H1 (cell line): ENCODE results near the gene KRT13. TPM values are rescaled to one million over a fixed set of nuclear protein-coding genes. Genes with fewer than 3 reads are reported as not detected.

ENCODE experiments used
- CTCF ChIA-PET: fragments of 300-600 bp; sonication (Branson Sonifier 250); formaldehyde crosslinking; loops from one replicate; lab custom pipeline; 2021; ENCODE audit not compliant: partially characterized antibody; lab: Charles Lee
- POLR2A ChIA-PET: fragments of 300-600 bp; sonication (Branson Sonifier 250); formaldehyde crosslinking; loops from one replicate; lab custom pipeline; 2021; ENCODE audit warnings: inconsistent platforms; ENCODE audit not compliant: partially characterized antibody; lab: Charles Lee
- DNase-seq, 2 experiments: peaks; one replicate each; pipeline versions ENCODE4 v3.0.0 to v3.0.0-alpha.2; 2010 to 2022; ENCODE audit warnings: low spot score in 2 of 2, low read depth in 1 of 2, mixed read lengths in 1 of 2
- FAIRE-seq: peaks from 2 replicates; lab custom pipeline; 2011; peaks lifted over from hg19 to GRCh38; lab: Jason Lieb, UNC
- H2AFZ ChIP-seq: 2 replicates; pipeline ENCODE4 v1.8.1; 2012; ENCODE audit warnings: low read length, inconsistent platforms
- H2AK5ac ChIP-seq: 2 replicates; pipeline ENCODE4 v1.6.1; 2013; ENCODE audit warnings: low read depth, low read length
- H2BK120ac ChIP-seq: replicated peaks from 2 replicates; pipeline ENCODE3; 2013; ENCODE audit warnings: low read depth, low read length, inconsistent platforms
- H2BK12ac ChIP-seq: 2 replicates; pipeline ENCODE4 v1.6.1; 2013; ENCODE audit warnings: low read depth, low read length
- H2BK15ac ChIP-seq: 2 replicates; pipeline ENCODE4 v1.6.1; 2013; ENCODE audit warnings: low read length
- H2BK20ac ChIP-seq: 2 replicates; pipeline ENCODE4 v1.6.1; 2013; ENCODE audit warnings: low read length
- H2BK5ac ChIP-seq: 2 replicates; pipeline ENCODE4 v1.6.1; 2013; ENCODE audit warnings: low read depth, low read length
- H3K14ac ChIP-seq: 2 replicates; pipeline ENCODE4 v1.6.1; 2013; ENCODE audit warnings: inconsistent platforms; ENCODE audit not compliant: insufficient read length
- H3K18ac ChIP-seq: 2 replicates; pipeline ENCODE4 v1.6.1; 2013; ENCODE audit warnings: low read length; ENCODE audit errors: extremely low read depth
- H3K23ac ChIP-seq: 2 replicates; pipeline ENCODE4 v1.6.1; 2013; ENCODE audit warnings: inconsistent platforms; ENCODE audit not compliant: insufficient read length
- H3K23me2 ChIP-seq: 2 replicates; pipeline ENCODE4 v1.6.1; 2013; ENCODE audit warnings: low read depth, low read length
- H3K27ac ChIP-seq: 2 replicates; pipeline ENCODE4 v1.6.1; 2011; ENCODE audit warnings: low read depth, low read length, inconsistent platforms
- H3K27me3 ChIP-seq, 4 experiments: replicated peaks in 1 of 4; 1 replicate in 1 of 4; 2 replicates in 3 of 4; pipeline versions ENCODE4 v1.6.1 to v1.8.1; 2011 to 2013; ENCODE audit warnings: low read length in 3 of 4, mild to moderate bottlenecking in 3 of 4, inconsistent platforms in 2 of 4, mixed read lengths in 2 of 4, moderate library complexity in 1 of 4; ENCODE audit not compliant: control insufficient read depth in 3 of 4, insufficient read depth in 3 of 4; ENCODE audit errors: extremely low read depth in 1 of 4
- H3K36me3 ChIP-seq, 4 experiments: 2 replicates each; pipeline versions ENCODE4 v1.6.1 to v1.8.1; 2011 to 2013; ENCODE audit warnings: mild to moderate bottlenecking in 4 of 4, low read length in 3 of 4, moderate library complexity in 2 of 4, control low read depth in 1 of 4, inconsistent platforms in 1 of 4; ENCODE audit not compliant: insufficient read depth in 4 of 4, control insufficient read depth in 2 of 4
- H3K4ac ChIP-seq: replicated peaks from 2 replicates; pipeline ENCODE3; 2013; ENCODE audit warnings: low read length, low read depth, mixed read lengths, inconsistent platforms; ENCODE audit not compliant: insufficient read length
- H3K4me1 ChIP-seq, 4 experiments: replicated peaks in 1 of 4; 1 replicate in 1 of 4; 2 replicates in 3 of 4; pipeline versions ENCODE4 v1.6.1 to v1.8.1; 2011 to 2013; ENCODE audit warnings: low read length in 3 of 4, inconsistent platforms in 2 of 4, mixed read lengths in 1 of 4; ENCODE audit not compliant: insufficient read depth in 4 of 4, control insufficient read depth in 3 of 4
- H3K4me2 ChIP-seq, 2 experiments: 2 replicates each; pipeline versions ENCODE4 v1.6.1 to v1.8.1; 2011 to 2013; ENCODE audit warnings: low read depth in 2 of 2, low read length in 2 of 2, control low read depth in 1 of 2, inconsistent platforms in 1 of 2, mild to moderate bottlenecking in 1 of 2; ENCODE audit not compliant: insufficient read depth in 1 of 2
- H3K4me3 ChIP-seq, 4 experiments: fragments of 200-600, 300-600 bp in 1 of 4; sonication (generic), shearing (Covaris generic), sonication (Bioruptor Twin) in 1 of 4; 2 replicates each; pipeline versions ENCODE4 v1.5.1 to v1.8.1; 2011 to 2016; ENCODE audit warnings: low read length in 4 of 4, low read depth in 3 of 4, control low read depth in 2 of 4, inconsistent platforms in 2 of 4, mild to moderate bottlenecking in 2 of 4, mixed read lengths in 1 of 4, moderate library complexity in 1 of 4; ENCODE audit not compliant: insufficient read depth in 2 of 4; ENCODE audit errors: extremely low read depth in 1 of 4
- H3K56ac ChIP-seq: replicated peaks from 2 replicates; pipeline ENCODE3; 2013; ENCODE audit warnings: low read depth, mild to moderate bottlenecking, mixed read lengths, low read length, inconsistent platforms; ENCODE audit not compliant: insufficient read length
- H3K79me1 ChIP-seq: 2 replicates; pipeline ENCODE4 v1.6.1; 2013; ENCODE audit warnings: low read depth, low read length, control low read depth
- H3K79me2 ChIP-seq, 2 experiments: 2 replicates each; pipeline versions ENCODE4 v1.6.1 to v1.8.1; 2012 to 2013; ENCODE audit warnings: low read length in 2 of 2, mild to moderate bottlenecking in 2 of 2, inconsistent platforms in 1 of 2; ENCODE audit not compliant: insufficient read depth in 2 of 2, control insufficient read depth in 1 of 2
- H3K9ac ChIP-seq, 4 experiments: replicated peaks in 1 of 4; 1 replicate in 1 of 4; 2 replicates in 3 of 4; pipeline versions ENCODE4 v1.6.1 to v1.8.1; 2011 to 2013; ENCODE audit warnings: low read depth in 3 of 4, low read length in 3 of 4, control low read depth in 2 of 4, mild to moderate bottlenecking in 2 of 4, moderate library complexity in 2 of 4, inconsistent platforms in 1 of 4; ENCODE audit errors: extremely low read depth in 1 of 4
- H3K9me3 ChIP-seq, 2 experiments: 2 replicates each; pipeline versions ENCODE4 v1.6.1 to v1.8.1; 2012 to 2013; ENCODE audit warnings: mild to moderate bottlenecking in 2 of 2, moderate library complexity in 2 of 2, control low read depth in 1 of 2, inconsistent platforms in 1 of 2, low read depth in 1 of 2, low read length in 1 of 2, mixed read lengths in 1 of 2; ENCODE audit not compliant: insufficient read depth in 2 of 2
- H4K20me1 ChIP-seq, 2 experiments: replicated peaks in 1 of 2; 2 replicates each; pipeline versions ENCODE3 to v1.8.1; 2011 to 2013; ENCODE audit warnings: inconsistent platforms in 2 of 2, low read length in 2 of 2, mild to moderate bottlenecking in 1 of 2; ENCODE audit not compliant: insufficient read depth in 2 of 2, control insufficient read depth in 1 of 2
- H4K5ac ChIP-seq: 2 replicates; pipeline ENCODE4 v1.6.1; 2013; ENCODE audit warnings: low read length, low read depth, mixed read lengths, inconsistent platforms; ENCODE audit not compliant: insufficient read length
- H4K8ac ChIP-seq: 2 replicates; pipeline ENCODE4 v1.8.0; 2013; ENCODE audit warnings: mild to moderate bottlenecking, moderate library complexity, low read length, inconsistent platforms; ENCODE audit not compliant: insufficient read depth; ENCODE audit errors: extremely low read depth
- H4K91ac ChIP-seq: replicated peaks from 2 replicates; pipeline ENCODE3; 2013; ENCODE audit warnings: low read length, mixed read lengths, inconsistent platforms; ENCODE audit not compliant: insufficient read length
- CHD2 ChIP-seq: IDR thresholded peaks from 2 replicates; pipeline ENCODE4 v1.6.1; 2012; ENCODE audit warnings: low read length, improper control_type of control experiment
- RFX5 ChIP-seq: IDR thresholded peaks from 2 replicates; pipeline ENCODE4 v1.6.1; 2011; ENCODE audit warnings: low read depth, low read length, improper control_type of control experiment, borderline replicate concordance
- ZNF274 ChIP-seq: IDR thresholded peaks from 2 replicates; pipeline ENCODE4 v1.7.0; 2012; ENCODE audit warnings: low read length, borderline replicate concordance; ENCODE audit errors: extremely low read depth
- WGBS, 2 experiments: shearing (Covaris generic) in 1 of 2; methylation state at CpG; one replicate each; pipeline versions ENCODE4 v1.1.6 to v1.1.7; 2013 to 2015; ENCODE audit warnings: low lambda C conversion rate in 2 of 2, mixed read lengths in 2 of 2, inconsistent platforms in 1 of 2, low coverage in 1 of 2, missing lambda C conversion rate in 1 of 2; ENCODE audit not compliant: insufficient replicate concordance in 2 of 2, insufficient coverage in 1 of 2, insufficient read length in 1 of 2; ENCODE audit errors: extremely low coverage in 1 of 2, missing lambda C conversion rate in 1 of 2; 5-methylcytosine and 5-hydroxymethylcytosine counted together
- polyA plus RNA-seq, 7 experiments: library from polyadenylated mRNA; depleted of rRNA in 3 of 7; stranded (reverse) in 5 of 7; unstranded in 2 of 7; fragments of >200 nt in 5 of 7; fragments of 200-250 nt in 2 of 7; gene quantifications; 1 replicate in 5 of 7; 2 replicates in 1 of 7; 4 replicates in 1 of 7; pipeline versions ENCODE4 v1.2.1 to v1.2.3, GENCODE V29; 2011 to 2013; ENCODE audit warnings: missing spikeins in 2 of 7, mixed read lengths in 2 of 7
- total RNA-seq: library from RNA; stranded (reverse); fragmentation: NEBNext Ultra II Directional; extraction: Animal tissue kit (Norgen Biotek cat#: 25700); gene quantifications from 2 replicates; pipeline ENCODE4 v1.2.1, GENCODE V29; 2021

KRT13 gene
- total and polyA plus RNA-seq, 2 of the 8 experiments (the other 6 are each of a cell fraction or from before 2014, with no cell fraction given) = 0.09 TPM; not detected in 1

- H3K27me3 ChIP-seq = no peaks in the 10 kb centered on the region; a peak in 1 of 7 replicates
- H2BK15ac ChIP-seq = no peak overlapping the region
- no peak overlapping the region for H2AK5ac ChIP-seq
- no peak overlapping the region for H2BK120ac ChIP-seq
- FAIRE-seq = no peak
- H3K4me3 ChIP-seq = no peak overlapping the region
- CTCF ChIA-PET = interaction anchor here (0.8 to 33.9 kb wide), 5 partner anchors 9 to 627 kb away, joined by 3 to 427 read pairs (median 3); partner anchors contain the start of gene KRT20
- H3K23ac ChIP-seq = no peak overlapping the region
- 84% methylated on average over 7 of the region's 7 CpGs; no CpG with 5 or more reads in 1 of the 2 experiments for WGBS, 2 experiments
- H3K36me3 ChIP-seq = no peaks in the 10 kb centered on the region
- H4K5ac ChIP-seq = no peak overlapping the region
- no peaks in the 10 kb centered on the region for H3K79me1 ChIP-seq
- H2BK20ac ChIP-seq = no peak overlapping the region
- no peak overlapping the region for H3K56ac ChIP-seq
- no peak overlapping the region for H3K4ac ChIP-seq
- H2BK5ac ChIP-seq = no peak overlapping the region
- H3K4me1 ChIP-seq = peaks cover 0 to 5% (median 3%) of the 10 kb centered on the region in 4 experiments; a peak in 5 of 7 replicates
- TF ChIP-seq CHD2 (no peak), ZNF274 (no peak), RFX5 (no peak)
- TF ChIP-seq, all 59 proteins: peak for 0
- no peak for DNase-seq
- no peaks in the 10 kb centered on the region for H3K79me2 ChIP-seq
- H3K27ac ChIP-seq = no peak overlapping the region
- H3K9me3 ChIP-seq = no peaks in the 10 kb centered on the region
- H3K14ac ChIP-seq = no peak overlapping the region
- no peak overlapping the region for H2BK12ac ChIP-seq
- H4K8ac ChIP-seq = no peak overlapping the region
- no peak overlapping the region for H2AFZ ChIP-seq
- H4K20me1 ChIP-seq = no peaks in the 10 kb centered on the region
- H3K4me2 ChIP-seq = no peak overlapping the region
- H3K23me2 ChIP-seq = no peaks in the 10 kb centered on the region; the same call in 1 of the 2 replicates
- no peak overlapping the region; the same call in 1 of the 2 replicates for H3K18ac ChIP-seq
- H4K91ac ChIP-seq = no peak overlapping the region
- H3K9ac ChIP-seq = no peak overlapping the region
- POLR2A ChIA-PET = interaction anchor here (0.6 to 1.4 kb wide), 5 partner anchors 8 to 80 kb away, joined by 3 to 5 read pairs (median 3); partner anchors contain the start of gene KRT19
These were observed 7.2 kb upstream of the KRT13 start for GRCh38 chr17:41512546-41513167.
